WTC11 (cell line): ENCODE results near the gene GMPR2. TPM values are rescaled to one million over a fixed set of nuclear protein-coding genes. Genes with fewer than 3 reads are reported as not detected.
A peak's percentile ranks its signal among the peaks of the same experiment; 100 is the strongest.

Experiments
- ATAC-seq: fragments of 200-7000 bp; cut with Tn5 transposase; 2 replicates; pipeline ENCODE4 v1.10.0; 2021; ENCODE audit warnings: mild to moderate bottlenecking, moderate library complexity
- CTCF ChIA-PET: fragments of 300-600 bp; sonication (Branson Sonifier 250); formaldehyde crosslinking; loops from one replicate; lab custom pipeline; 2021; ENCODE audit warnings: antibody characterized with exemption; lab: Charles Lee
- POLR2A ChIA-PET: fragments of 350-600 bp; sonication (Branson Sonifier 250); formaldehyde crosslinking; loops from one replicate; lab custom pipeline; 2021; ENCODE audit warnings: antibody characterized with exemption; lab: Charles Lee
- DNase-seq: peaks from one replicate; pipeline ENCODE4 v3.0.0; 2021; ENCODE audit warnings: low spot score
- H3K27ac Mint-ChIP-seq: 2 replicates; pipeline ENCODE4 v1.8.0; 2021; ENCODE audit warnings: mixed read lengths
- H3K27me3 Mint-ChIP-seq: 2 replicates; pipeline ENCODE4 v1.8.0; 2021; ENCODE audit warnings: low read depth, mild to moderate bottlenecking, moderate library complexity, mixed read lengths
- H3K36me3 Mint-ChIP-seq: 2 replicates; pipeline ENCODE4 v1.8.0; 2021; ENCODE audit warnings: mixed read lengths
- H3K4me1 Mint-ChIP-seq: 2 replicates; pipeline ENCODE4 v1.8.0; 2022; ENCODE audit warnings: mixed read lengths
- H3K4me3 Mint-ChIP-seq: 2 replicates; pipeline ENCODE4 v1.8.0; 2021; ENCODE audit warnings: mild to moderate bottlenecking, moderate library complexity, mixed read lengths
- H3K9me3 Mint-ChIP-seq: 2 replicates; pipeline ENCODE4 v1.8.0; 2021; ENCODE audit warnings: mixed read lengths
- ATF1 ChIP-seq: sonication (generic); formaldehyde crosslinking; IDR thresholded peaks from 2 replicates; pipeline ENCODE4 v1.8.1; 2023; ENCODE audit warnings: mild to moderate bottlenecking, moderate library complexity, missing genetic modification reagents
- ATF3 ChIP-seq: sonication (generic); formaldehyde crosslinking; conservative IDR thresholded peaks from 2 replicates; pipeline ENCODE4 v1.8.1; 2022; ENCODE audit warnings: mild to moderate bottlenecking, missing genetic modification reagents
- CTCF ChIP-seq: fragments of 200-600 bp; IDR thresholded peaks from 2 replicates; pipeline ENCODE4 v1.8.0; 2022; ENCODE audit warnings: antibody characterized with exemption
- ELF4 ChIP-seq: sonication (generic); formaldehyde crosslinking; IDR thresholded peaks from 2 replicates; pipeline ENCODE4 v1.8.1; 2022; ENCODE audit warnings: low read depth, mild to moderate bottlenecking, moderate library complexity, missing genetic modification reagents
- FOXJ3 ChIP-seq: sonication (generic); formaldehyde crosslinking; IDR thresholded peaks from 2 replicates; pipeline ENCODE4 v1.9.0; 2021; ENCODE audit warnings: missing genetic modification reagents, mild to moderate bottlenecking, borderline replicate concordance
- FOXP1 ChIP-seq: sonication (generic); formaldehyde crosslinking; IDR thresholded peaks from 2 replicates; pipeline ENCODE4 v1.8.0; 2022; ENCODE audit warnings: missing genetic modification reagents, mild to moderate bottlenecking, moderate library complexity, borderline replicate concordance
- HMGA2 ChIP-seq: fragments of 250-450 bp; sonication (Bioruptor Pico); IDR thresholded peaks from 2 replicates; pipeline ENCODE4 v1.4.0; 2021; ENCODE audit warnings: mild to moderate bottlenecking, moderate library complexity
- NR1H2 ChIP-seq: sonication (generic); formaldehyde crosslinking; IDR thresholded peaks from 2 replicates; pipeline ENCODE4 v1.9.0; 2021; ENCODE audit warnings: mild to moderate bottlenecking, moderate library complexity, missing genetic modification reagents
- PRRX2 ChIP-seq: fragments of 250-450 bp; sonication (Bioruptor Pico); IDR thresholded peaks from 2 replicates; pipeline ENCODE4 v1.8.0; 2021; ENCODE audit warnings: mild to moderate bottlenecking
- RELA ChIP-seq: sonication (generic); formaldehyde crosslinking; IDR thresholded peaks from 2 replicates; pipeline ENCODE4 v1.8.1; 2022; ENCODE audit warnings: missing genetic modification reagents, mild to moderate bottlenecking, borderline replicate concordance
- SP1 ChIP-seq: sonication (generic); formaldehyde crosslinking; conservative IDR thresholded peaks from 2 replicates; pipeline ENCODE4 v1.8.1; 2022; ENCODE audit warnings: missing genetic modification reagents
- TEAD1 ChIP-seq: sonication (generic); formaldehyde crosslinking; IDR thresholded peaks from 2 replicates; pipeline ENCODE4 v1.8.0; 2022; ENCODE audit warnings: mild to moderate bottlenecking, missing genetic modification reagents
- TEAD4 ChIP-seq: sonication (generic); formaldehyde crosslinking; IDR thresholded peaks from 2 replicates; pipeline ENCODE4 v1.8.0; 2022; ENCODE audit warnings: mild to moderate bottlenecking, missing genetic modification reagents
- ZMAT4 ChIP-seq: fragments of 250-450 bp; sonication (Bioruptor Pico); IDR thresholded peaks from 2 replicates; pipeline ENCODE4 v1.9.0; 2021; ENCODE audit warnings: mild to moderate bottlenecking
- ZNF317 ChIP-seq: sonication (generic); formaldehyde crosslinking; IDR thresholded peaks from 2 replicates; pipeline ENCODE4 v1.8.1; 2023; ENCODE audit warnings: low read depth, mild to moderate bottlenecking, moderate library complexity, missing genetic modification reagents, borderline replicate concordance
- ZNF396 ChIP-seq: fragments of 250-450 bp; sonication (Bioruptor Pico); IDR thresholded peaks from 2 replicates; pipeline ENCODE4 v1.8.0; 2021; ENCODE audit warnings: mild to moderate bottlenecking, moderate library complexity, borderline replicate concordance
- ZNF416 ChIP-seq: fragments of 250-450 bp; sonication (Bioruptor Pico); IDR thresholded peaks from 2 replicates; pipeline ENCODE4 v1.9.0; 2021; ENCODE audit warnings: mild to moderate bottlenecking, inconsistent platforms
- ZNF425 ChIP-seq: fragments of 250-450 bp; sonication (Bioruptor Pico); conservative IDR thresholded peaks from 2 replicates; pipeline ENCODE4 v1.9.0; 2021; ENCODE audit warnings: mild to moderate bottlenecking
- ZSCAN18 ChIP-seq: fragments of 250-450 bp; sonication (Bioruptor Pico); IDR thresholded peaks from 2 replicates; pipeline ENCODE4 v2.1.2; 2022; ENCODE audit warnings: mild to moderate bottlenecking, moderate library complexity
- total RNA-seq: library from RNA; stranded (reverse); gene quantifications from 3 replicates; pipeline ENCODE4 v1.2.3, GENCODE V29; 2021

Gene GMPR2
- total RNA-seq, 1 experiment from 2014 or later = 82.3 TPM

GRCh38 chr14:24274101-24274543 lies 41.4 kb downstream of the GMPR2 start:
- 0 out of 2 replicates have a peak overlapping the region, but pooled peaks have one; percentile 6 for H3K4me3 Mint-ChIP-seq
- CTCF ChIA-PET = interaction anchor here (0.8 to 3.9 kb wide), 9 partner anchors 9 to 157 kb away, joined by 3 to 28 read pairs (median 5); partner anchors contain the start of genes CIDEB, DHRS1, MDP1 and NOP9
- TF ChIP-seq ELF4 (CRISPR knock-in tag) = no peak
- TF ChIP-seq SP1 = no peak
- no peak for TF ChIP-seq ZSCAN18 (CRISPR knock-in tag)
- no peak for TF ChIP-seq CTCF
- TF ChIP-seq, all 79 proteins: peak for 0
- H3K4me1 Mint-ChIP-seq = peaks cover 16% of the 10 kb centered on the region
- H3K27me3 Mint-ChIP-seq = no peaks in the 10 kb centered on the region
- no peaks in the 10 kb centered on the region for H3K9me3 Mint-ChIP-seq
- peak overlapping the region; percentile 52 for H3K27ac Mint-ChIP-seq
- POLR2A ChIA-PET = interaction anchor here (1.0 kb wide), 1 partner anchor 32 kb away, joined by 3 read pairs; the partner anchor contains the start of gene TINF2
- ATAC-seq = no peak
- no peaks in the 10 kb centered on the region for H3K36me3 Mint-ChIP-seq
- DNase-seq = no peak

- H3K27ac Mint-ChIP-seq = no peak overlapping the region
- peaks cover 12% of the 10 kb centered on the region for H3K4me1 Mint-ChIP-seq
- no peak for ATAC-seq
Measured at GRCh38 chr14:24277071-24277470, 44.3 kb downstream of the GMPR2 start.

GRCh38 chr14:24277606-24278321 lies 45.0 kb downstream of the GMPR2 start:
- ATAC-seq (no peak), DNase-seq (no peak)
- CTCF ChIA-PET = interaction anchor here (1.3 to 1.8 kb wide), 2 partner anchors 19 to 22 kb away, joined by 4 to 12 read pairs; partner anchors contain the start of genes DHRS1 and NOP9
- POLR2A ChIA-PET = no interaction called here
- H3K27me3 Mint-ChIP-seq = no peaks in the 10 kb centered on the region
- H3K27ac Mint-ChIP-seq = no peak overlapping the region
- no peaks in the 10 kb centered on the region for H3K9me3 Mint-ChIP-seq
- H3K4me1 Mint-ChIP-seq = peaks cover 7% of the 10 kb centered on the region
- TF ChIP-seq ZNF396 (CRISPR knock-in tag) (no peak), NR1H2 (CRISPR knock-in tag) (no peak), FOXJ3 (CRISPR knock-in tag) (no peak), ATF1 (CRISPR knock-in tag) (no peak), ZNF425 (CRISPR knock-in tag) (no peak), PRRX2 (no peak), TEAD4 (no peak), ZNF416 (CRISPR knock-in tag) (no peak), ATF3 (CRISPR knock-in tag) (no peak), HMGA2 (no peak), FOXP1 (CRISPR knock-in tag) (no peak), TEAD1 (CRISPR knock-in tag) (no peak), ZNF317 (CRISPR knock-in tag) (no peak), CTCF (no peak), ZMAT4 (CRISPR knock-in tag) (no peak)
- no peaks in the 10 kb centered on the region for H3K36me3 Mint-ChIP-seq
- H3K4me3 Mint-ChIP-seq = no peak overlapping the region

More at GRCh38 chr14:24277071-24277470, 44.3 kb downstream of the GMPR2 start:
- CTCF ChIA-PET = interaction anchor here (1.3 to 3.9 kb wide), 3 partner anchors 20 to 35 kb away, joined by 4 to 28 read pairs (median 12); partner anchors contain the start of genes DHRS1, NOP9 and TINF2
- Mint-ChIP-seq H3K4me3 (no peak overlapping the region), H3K36me3 (no peaks in the 10 kb centered on the region), H3K9me3 (no peaks in the 10 kb centered on the region), H3K27me3 (no peaks in the 10 kb centered on the region)
- POLR2A ChIA-PET = no interaction called here
- no peak for TF ChIP-seq RELA
- DNase-seq = no peak
